A673 (cell line): Measurements from ENCODE around the gene SLX4IP. TPM values are rescaled to one million over a fixed set of nuclear protein-coding genes. Genes with fewer than 3 reads are reported as not detected.

Experiments used
- BruUV-seq: library from RNA; stranded (reverse); fragments of 400-500 nt; replicated peaks from 2 replicates; lab custom pipeline; 2021; lab: Mats Ljungman, UMichigan
- CTCF ChIA-PET: fragments of 300-600 bp; sonication (Branson Sonifier 250); formaldehyde crosslinking; loops from one replicate; lab custom pipeline; 2022; ENCODE audit warnings: antibody characterized with exemption; lab: Charles Lee
- POLR2A ChIA-PET: fragments of 300-600 bp; sonication (Branson Sonifier 250); formaldehyde crosslinking; loops from one replicate; lab custom pipeline; 2022; ENCODE audit warnings: antibody characterized with exemption; ENCODE audit not compliant: low non-redundant PET; lab: Charles Lee
- DNase-seq: peaks from one replicate; pipeline ENCODE4 v3.0.0-alpha.2; 2015; ENCODE audit warnings: low spot score
- H3K27ac ChIP-seq: fragments of 200-600 bp; sonication (generic); 2 replicates; pipeline ENCODE4 v1.5.1; 2016; ENCODE audit warnings: mixed run types, low read depth, mild to moderate bottlenecking, mixed read lengths, antibody characterized with exemption, low read length; ENCODE audit not compliant: poor library complexity, severe bottlenecking
- H3K27me3 ChIP-seq: fragments of 200-600 bp; sonication (generic); replicated peaks from 2 replicates; pipeline ENCODE4 v1.6.1; 2017; ENCODE audit warnings: mixed run types, low read depth, mild to moderate bottlenecking, mixed read lengths, antibody characterized with exemption, low read length; ENCODE audit not compliant: insufficient read depth, poor library complexity
- H3K36me3 ChIP-seq: fragments of 200-600 bp; sonication (generic); 2 replicates; pipeline ENCODE4 v1.6.1; 2016; ENCODE audit warnings: mixed run types, mild to moderate bottlenecking, mixed read lengths, antibody characterized with exemption, low read length; ENCODE audit not compliant: insufficient read depth, poor library complexity, severe bottlenecking
- H3K4me1 ChIP-seq: fragments of 200-600 bp; sonication (generic); 2 replicates; pipeline ENCODE4 v1.6.1; 2017; ENCODE audit warnings: mixed run types, mild to moderate bottlenecking, mixed read lengths, antibody characterized with exemption, low read length; ENCODE audit not compliant: insufficient read depth, poor library complexity, severe bottlenecking
- H3K4me3 ChIP-seq: fragments of 200-600 bp; sonication (generic); 2 replicates; pipeline ENCODE4 v1.5.1; 2016; ENCODE audit warnings: low read depth, mixed run types, mild to moderate bottlenecking, mixed read lengths, low read length; ENCODE audit not compliant: poor library complexity, severe bottlenecking
- H3K9me3 ChIP-seq: fragments of 200-600 bp; sonication (generic); 2 replicates; pipeline ENCODE4 v1.6.1; 2016; ENCODE audit warnings: mixed run types, low read depth, mild to moderate bottlenecking, mixed read lengths, antibody characterized with exemption, low read length; ENCODE audit not compliant: poor library complexity, severe bottlenecking
- EZH2 ChIP-seq: fragments of 200-600 bp; sonication (generic); IDR thresholded peaks from 2 replicates; pipeline ENCODE4 v1.6.1; 2017; ENCODE audit warnings: borderline replicate concordance, low read depth, mild to moderate bottlenecking, mixed read lengths, antibody characterized with exemption, low read length; ENCODE audit not compliant: poor library complexity, severe bottlenecking
- intact Hi-C: fragments of 100-400 bp; cut with micrococcal nuclease; formaldehyde crosslinking; loops from one replicate; pipeline ENCODE4 v1.10.0; 2022; ENCODE audit not compliant: unreplicated experiment
- total RNA-seq: library from RNA; stranded (reverse); gene quantifications from 2 replicates; pipeline ENCODE4 v1.2.3, GENCODE V29; 2021
- TF ChIP-seq, protein P1 (sequence below): fragments of 300-800, 200-600 bp; sonication (generic); conservative IDR thresholded peaks from 2 replicates; pipeline ENCODE4 v1.5.1; 2017; ENCODE audit warnings: low read depth, mild to moderate bottlenecking, antibody characterized with exemption, low read length, moderate library complexity, mixed read lengths

The SLX4IP gene
- total RNA-seq, 1 experiment from 2014 or later: 9.8 TPM

GRCh38 chr20:10580700-10581099 lies 145.6 kb downstream of the SLX4IP start:
- ChIA-PET CTCF (no interaction called here), POLR2A (no interaction called here)
- Histone ChIP-seq H3K27ac (no peak overlapping the region), H3K4me3 (no peak overlapping the region), H3K9me3 (no peaks in the 10 kb centered on the region), H3K4me1 (peaks cover 25% of the 10 kb centered on the region), H3K36me3 (no peaks in the 10 kb centered on the region), H3K27me3 (no peaks in the 10 kb centered on the region)
- no peak for DNase-seq
- intact Hi-C loops: no loop called here
- TF ChIP-seq, protein P1, sequence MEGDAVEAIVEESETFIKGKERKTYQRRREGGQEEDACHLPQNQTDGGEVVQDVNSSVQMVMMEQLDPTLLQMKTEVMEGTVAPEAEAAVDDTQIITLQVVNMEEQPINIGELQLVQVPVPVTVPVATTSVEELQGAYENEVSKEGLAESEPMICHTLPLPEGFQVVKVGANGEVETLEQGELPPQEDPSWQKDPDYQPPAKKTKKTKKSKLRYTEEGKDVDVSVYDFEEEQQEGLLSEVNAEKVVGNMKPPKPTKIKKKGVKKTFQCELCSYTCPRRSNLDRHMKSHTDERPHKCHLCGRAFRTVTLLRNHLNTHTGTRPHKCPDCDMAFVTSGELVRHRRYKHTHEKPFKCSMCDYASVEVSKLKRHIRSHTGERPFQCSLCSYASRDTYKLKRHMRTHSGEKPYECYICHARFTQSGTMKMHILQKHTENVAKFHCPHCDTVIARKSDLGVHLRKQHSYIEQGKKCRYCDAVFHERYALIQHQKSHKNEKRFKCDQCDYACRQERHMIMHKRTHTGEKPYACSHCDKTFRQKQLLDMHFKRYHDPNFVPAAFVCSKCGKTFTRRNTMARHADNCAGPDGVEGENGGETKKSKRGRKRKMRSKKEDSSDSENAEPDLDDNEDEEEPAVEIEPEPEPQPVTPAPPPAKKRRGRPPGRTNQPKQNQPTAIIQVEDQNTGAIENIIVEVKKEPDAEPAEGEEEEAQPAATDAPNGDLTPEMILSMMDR: no peak
- no peak for TF ChIP-seq EZH2
- BruUV-seq: no TSS peak

GRCh38 chr20:10581823-10582222 lies 146.7 kb downstream of the SLX4IP start:
- Histone ChIP-seq H3K4me1 (peaks cover 25% of the 10 kb centered on the region), H3K27ac (no peak overlapping the region), H3K27me3 (no peaks in the 10 kb centered on the region), H3K9me3 (no peaks in the 10 kb centered on the region), H3K4me3 (no peak overlapping the region), H3K36me3 (no peaks in the 10 kb centered on the region)
- CTCF ChIA-PET: no interaction called here
- intact Hi-C loops: no loop called here
- DNase-seq: peak; percentile 78
- no TSS peak for BruUV-seq
- POLR2A ChIA-PET: no interaction called here
- TF ChIP-seq, protein P1: no peak
- TF ChIP-seq EZH2: no peak

DNA sequence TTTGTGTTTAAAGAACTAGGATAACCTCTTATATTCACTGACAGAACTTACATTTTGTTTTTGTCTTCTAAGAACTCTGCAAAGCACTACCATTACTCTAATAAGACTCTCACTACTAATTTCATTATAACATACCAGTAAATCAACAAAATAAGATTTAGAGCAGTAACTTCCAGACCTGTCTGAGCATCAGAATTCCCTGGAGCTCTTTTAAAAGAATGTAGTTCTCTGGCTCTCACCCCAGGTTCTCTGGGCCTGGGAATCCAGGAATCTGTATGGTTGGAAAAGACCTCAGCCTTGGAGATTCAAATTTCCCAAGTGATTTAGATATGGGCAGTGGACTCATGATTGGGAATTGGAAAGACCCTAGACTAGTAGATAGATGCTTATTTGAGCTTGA lies 149.3 kb downstream of the SLX4IP start:
- no peak for DNase-seq
- Histone ChIP-seq H3K27me3 (no peaks in the 10 kb centered on the region), H3K4me3 (no peak overlapping the region), H3K9me3 (no peaks in the 10 kb centered on the region), H3K27ac (no peak overlapping the region), H3K36me3 (no peaks in the 10 kb centered on the region), H3K4me1 (peaks cover 25% of the 10 kb centered on the region)
- TF ChIP-seq, protein P1: no peak
- TF ChIP-seq EZH2: no peak
- POLR2A ChIA-PET: interaction anchor here (0.5 kb wide), 1 partner anchor 23 kb away, joined by 4 read pairs; no protein-coding TSS in a partner anchor
- BruUV-seq: no TSS peak
- intact Hi-C loops: no loop called here
- CTCF ChIA-PET: no interaction called here
